Neuronal stem cell (in vitro differentiated cells): ENCODE data around the gene SARDH.

Source experiments
- DNase-seq: peaks from one replicate; pipeline ENCODE4 v3.0.0-alpha.2; 2013; ENCODE audit warnings: low spot score
- H2AFZ ChIP-seq: one replicate; pipeline ENCODE4 v1.6.1; 2013; ENCODE audit warnings: mild to moderate bottlenecking, low read length, inconsistent platforms
- H2AK5ac ChIP-seq: 2 replicates; pipeline ENCODE4 v1.6.1; 2013; ENCODE audit warnings: low read depth, mild to moderate bottlenecking, inconsistent platforms, low read length, moderate library complexity, mixed read lengths
- H2BK120ac ChIP-seq: 2 replicates; pipeline ENCODE4 v1.6.1; 2013; ENCODE audit warnings: low read depth, mild to moderate bottlenecking, inconsistent platforms, low read length, moderate library complexity, mixed read lengths
- H2BK12ac ChIP-seq: one replicate; pipeline ENCODE4 v1.6.1; 2013; ENCODE audit warnings: low read length, inconsistent platforms
- H2BK15ac ChIP-seq: 2 replicates; pipeline ENCODE4 v1.6.1; 2013; ENCODE audit warnings: mild to moderate bottlenecking, low read length, inconsistent platforms, mixed read lengths
- H2BK5ac ChIP-seq: one replicate; pipeline ENCODE4 v1.6.1; 2013; ENCODE audit warnings: inconsistent platforms, mild to moderate bottlenecking, low read length, moderate library complexity
- H3K14ac ChIP-seq: one replicate; pipeline ENCODE4 v1.6.1; 2013; ENCODE audit warnings: low read length, inconsistent platforms
- H3K18ac ChIP-seq: 2 replicates; pipeline ENCODE4 v1.6.1; 2013; ENCODE audit warnings: low read length, inconsistent platforms
- H3K23ac ChIP-seq: 2 replicates; pipeline ENCODE4 v1.6.1; 2013; ENCODE audit warnings: low read depth, mild to moderate bottlenecking, mixed read lengths, low read length, inconsistent platforms; ENCODE audit not compliant: poor library complexity
- H3K27ac ChIP-seq: replicated peaks from 3 replicates; pipeline ENCODE4 v1.5.1; 2013; ENCODE audit warnings: low read length, inconsistent platforms
- H3K27me3 ChIP-seq, 3 experiments: 2 replicates each; pipeline ENCODE4 v1.6.1; 2013; ENCODE audit warnings: low read length in 3 of 3, mild to moderate bottlenecking in 2 of 3, inconsistent platforms in 1 of 3, low read depth in 1 of 3, mixed read lengths in 1 of 3, moderate library complexity in 1 of 3; ENCODE audit not compliant: control insufficient read depth in 3 of 3, insufficient read depth in 3 of 3
- H3K36me3 ChIP-seq, 2 donors: replicated peaks in 1 of 2; 2 replicates each; pipeline ENCODE4 v1.6.1; 2013; ENCODE audit warnings: low read length in 2 of 2; ENCODE audit not compliant: control insufficient read depth in 2 of 2, insufficient read depth in 2 of 2
- H3K4ac ChIP-seq: 2 replicates; pipeline ENCODE4 v1.6.1; 2013; ENCODE audit warnings: inconsistent platforms, mild to moderate bottlenecking, low read length, moderate library complexity
- H3K4me1 ChIP-seq, 2 donors: 1 replicate in 1 of 2; 2 replicates in 1 of 2; pipeline ENCODE4 v1.6.1; 2013; ENCODE audit warnings: low read length in 2 of 2, low read depth in 1 of 2; ENCODE audit not compliant: control insufficient read depth in 2 of 2, insufficient read depth in 1 of 2
- H3K4me2 ChIP-seq: one replicate; pipeline ENCODE4 v1.6.1; 2013; ENCODE audit warnings: mild to moderate bottlenecking, low read length, inconsistent platforms; ENCODE audit not compliant: insufficient read depth, poor library complexity, severe bottlenecking
- H3K4me3 ChIP-seq, 2 donors: 2 replicates each; pipeline ENCODE4 v1.5.1; 2013; ENCODE audit warnings: low read length in 2 of 2, mild to moderate bottlenecking in 2 of 2, inconsistent platforms in 1 of 2, moderate library complexity in 1 of 2
- H3K79me1 ChIP-seq: one replicate; pipeline ENCODE4 v1.6.1; 2013; ENCODE audit warnings: low read depth, mild to moderate bottlenecking, inconsistent platforms, low read length, moderate library complexity
- H3K9ac ChIP-seq: one replicate; pipeline ENCODE4 v1.6.1; 2013; ENCODE audit warnings: mild to moderate bottlenecking, low read depth, low read length, inconsistent platforms; ENCODE audit not compliant: poor library complexity
- H3K9me3 ChIP-seq, 2 donors: replicated peaks in 1 of 2; 2 replicates each; pipeline versions ENCODE3 to v1.6.1; 2013; ENCODE audit warnings: low read length in 2 of 2, mild to moderate bottlenecking in 2 of 2, inconsistent platforms in 1 of 2, low read depth in 1 of 2, mixed read lengths in 1 of 2, moderate library complexity in 1 of 2; ENCODE audit not compliant: control insufficient read depth in 2 of 2, insufficient read depth in 1 of 2
- H4K8ac ChIP-seq: one replicate; pipeline ENCODE4 v1.6.1; 2013; ENCODE audit warnings: low read depth, mild to moderate bottlenecking, inconsistent platforms, low read length, moderate library complexity
- H4K91ac ChIP-seq: one replicate; pipeline ENCODE4 v1.6.1; 2013; ENCODE audit warnings: low read length, low read depth, mild to moderate bottlenecking, inconsistent platforms; ENCODE audit not compliant: poor library complexity
- WGBS, 2 donors: extraction: QIAGEN DNeasy Blood & Tissue Kit; methylation state at CpG; one replicate each; pipeline ENCODE4 v1.1.7; 2013; ENCODE audit warnings: missing lambda C conversion rate in 2 of 2, mixed read lengths in 1 of 2; ENCODE audit not compliant: insufficient read length in 2 of 2, insufficient replicate concordance in 1 of 2; ENCODE audit errors: extremely low coverage in 2 of 2; 5-methylcytosine and 5-hydroxymethylcytosine counted together

SARDH gene

DNA sequence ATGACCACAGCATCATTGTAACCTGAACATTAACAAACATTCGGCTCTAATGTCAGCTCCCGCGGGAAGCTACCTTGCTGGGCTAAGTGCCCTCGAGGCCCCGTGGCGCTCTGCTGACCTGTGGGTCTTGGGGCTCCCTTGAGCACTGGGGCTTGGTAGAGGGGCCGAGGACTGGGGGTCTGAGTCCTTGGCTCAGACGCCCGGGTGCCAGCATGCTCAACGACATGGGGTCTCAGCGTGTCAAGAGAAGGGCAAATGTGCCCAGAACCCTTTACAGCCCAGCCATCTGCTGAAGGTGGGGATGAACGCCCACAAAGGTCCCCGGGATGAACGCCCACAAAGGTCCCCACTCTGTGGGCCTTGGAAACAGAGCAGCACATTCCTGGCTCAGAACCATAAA is 39.7 kb upstream of the SARDH start:
- Histone ChIP-seq H3K4me1 (peaks cover 3 to 5% of the 10 kb centered on the region in 2 donors), H4K91ac (no peak overlapping the region), H3K14ac (no peak overlapping the region), H3K79me1 (no peaks in the 10 kb centered on the region), H2AK5ac (no peak overlapping the region), H3K4me3 (no peak overlapping the region), H3K18ac (no peak overlapping the region), H3K36me3 (peaks cover 36 to 90% of the 10 kb centered on the region in 2 donors), H2BK12ac (no peak overlapping the region), H2BK15ac (no peak overlapping the region), H3K4ac (no peak overlapping the region), H3K9ac (no peak overlapping the region), H4K8ac (no peak overlapping the region), H3K9me3 (peaks cover 0 to 13% of the 10 kb centered on the region in 2 donors), H3K27me3 (no peaks in the 10 kb centered on the region), H2BK120ac (no peak overlapping the region), H2AFZ (no peak overlapping the region), H3K4me2 (no peak overlapping the region), H2BK5ac (no peak overlapping the region), H3K27ac (no peak overlapping the region), H3K23ac (no peak overlapping the region)
- WGBS, 2 donors, result no CpG with 5 or more reads among the region's 14 CpGs
- no peak for DNase-seq

DNA sequence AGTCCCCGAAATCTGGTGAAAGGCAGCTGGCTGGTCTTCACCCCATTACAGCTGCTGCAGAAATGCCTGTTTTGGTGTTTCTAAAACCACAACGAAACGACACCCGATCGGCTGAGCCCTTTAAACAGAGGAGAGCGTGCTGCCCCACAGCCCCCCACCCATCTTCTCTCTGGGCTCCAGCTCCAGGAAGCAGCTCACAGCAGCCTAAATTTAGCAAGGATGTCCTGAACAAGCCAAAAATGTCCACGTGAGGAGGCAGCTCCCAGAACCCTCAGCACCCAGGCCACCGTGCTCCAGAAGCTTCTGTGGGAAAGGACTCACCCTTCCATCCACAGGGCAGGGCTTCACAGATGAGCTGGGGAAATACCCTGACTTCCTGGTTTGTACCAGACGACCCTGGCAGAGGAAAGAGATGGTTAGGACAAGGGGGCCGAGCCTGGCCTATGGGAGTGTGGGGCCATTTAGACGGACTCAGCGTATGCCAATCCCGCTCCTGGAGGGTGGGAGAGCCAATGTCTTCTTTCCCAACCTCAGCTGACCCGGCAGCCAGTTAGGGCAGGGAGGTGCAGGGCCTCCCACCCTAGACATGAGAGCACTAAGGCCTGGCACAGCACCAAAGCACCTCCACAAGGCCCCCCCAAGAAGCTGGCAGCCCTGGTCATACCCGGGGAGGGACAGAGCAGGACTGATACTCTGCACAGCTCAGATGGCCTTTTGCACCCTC is 39.1 kb upstream of the SARDH start:
- no peak overlapping the region for H4K8ac ChIP-seq
- H2BK15ac ChIP-seq, result no peak overlapping the region
- H4K91ac ChIP-seq, result no peak overlapping the region
- H3K14ac ChIP-seq, result no peak overlapping the region
- no peak overlapping the region for H3K23ac ChIP-seq
- H3K4ac ChIP-seq, result no peak overlapping the region
- H3K27me3 ChIP-seq, result no peaks in the 10 kb centered on the region
- peaks cover 3 to 5% of the 10 kb centered on the region in 2 donors for H3K4me1 ChIP-seq
- H3K79me1 ChIP-seq, result no peaks in the 10 kb centered on the region
- H3K18ac ChIP-seq, result no peak overlapping the region
- no peak for DNase-seq
- H2BK5ac ChIP-seq, result no peak overlapping the region
- H3K36me3 ChIP-seq, result peaks cover 35 to 94% of the 10 kb centered on the region in 2 donors
- H3K27ac ChIP-seq, result no peak overlapping the region
- no peak overlapping the region for H2BK120ac ChIP-seq
- WGBS, 2 donors, result no CpG with 5 or more reads among the region's 15 CpGs
- H3K9ac ChIP-seq, result no peak overlapping the region
- H3K4me2 ChIP-seq, result no peak overlapping the region
- H2BK12ac ChIP-seq, result no peak overlapping the region
- H2AK5ac ChIP-seq, result no peak overlapping the region
- no peak overlapping the region for H3K4me3 ChIP-seq
- peaks cover 0 to 13% of the 10 kb centered on the region in 2 donors for H3K9me3 ChIP-seq
- H2AFZ ChIP-seq, result no peak overlapping the region

DNA sequence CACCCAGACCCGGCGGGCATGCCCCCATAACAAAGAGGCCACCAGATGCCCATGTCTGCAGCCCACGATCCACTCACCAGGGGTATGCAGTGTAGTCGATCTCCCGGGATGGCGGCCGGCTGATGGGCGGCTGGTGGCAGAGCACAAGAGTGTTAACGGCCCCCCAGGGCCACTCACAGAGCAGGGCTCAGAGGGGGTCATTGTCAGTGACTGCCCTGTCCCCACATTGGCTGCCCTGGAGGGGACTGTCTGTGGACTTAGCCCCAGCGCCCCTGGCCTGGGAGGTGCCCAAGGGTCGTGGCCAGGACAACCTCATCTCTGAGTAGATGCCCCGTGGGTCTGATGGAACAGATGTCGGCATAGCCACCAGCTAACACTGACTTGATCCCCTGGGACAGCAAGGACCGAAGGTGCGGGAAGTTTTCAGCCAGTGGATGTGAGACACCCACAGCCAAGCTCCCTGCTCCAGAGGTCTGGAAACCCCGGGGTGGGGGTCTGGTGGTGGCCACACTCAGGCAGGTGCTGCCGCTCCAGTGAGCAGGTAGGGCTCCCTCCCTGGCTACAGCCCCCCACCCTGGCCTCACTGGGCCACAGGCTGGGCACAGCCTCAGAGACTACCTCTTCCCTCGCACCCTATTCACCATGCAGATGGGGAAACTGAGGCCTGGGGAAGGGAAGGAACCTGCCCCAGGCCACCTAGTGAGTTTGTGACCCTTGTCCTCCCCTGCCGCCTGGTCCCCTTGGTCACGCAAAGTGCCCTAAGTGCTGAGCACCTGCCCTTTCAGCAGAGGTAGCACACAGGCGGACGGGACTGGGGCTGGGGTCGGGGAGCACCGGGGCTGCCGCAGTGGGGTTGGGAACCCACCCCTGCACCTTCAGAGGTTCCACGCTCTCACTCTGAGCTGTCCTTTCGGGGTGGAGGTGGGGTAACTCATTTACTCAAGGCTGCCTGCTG is 38.1 kb upstream of the SARDH start:
- H3K9ac ChIP-seq, result peak overlapping the region; percentile 30
- no peak overlapping the region for H2BK120ac ChIP-seq
- no CpG with 5 or more reads among the region's 27 CpGs for WGBS, 2 donors
- no peak overlapping the region for H2BK5ac ChIP-seq
- no peak overlapping the region for H3K14ac ChIP-seq
- H2BK15ac ChIP-seq, result no peak overlapping the region
- no peak overlapping the region for H2AK5ac ChIP-seq
- H3K79me1 ChIP-seq, result no peaks in the 10 kb centered on the region
- no peak overlapping the region for H3K4me3 ChIP-seq
- H3K27me3 ChIP-seq, result no peaks in the 10 kb centered on the region
- no peak overlapping the region for H3K4ac ChIP-seq
- no peak overlapping the region for H2AFZ ChIP-seq
- no peak overlapping the region for H4K91ac ChIP-seq
- H3K23ac ChIP-seq, result peak overlapping the region; percentile 61
- no peak overlapping the region for H2BK12ac ChIP-seq
- no peak overlapping the region for H4K8ac ChIP-seq
- no peak for DNase-seq
- H3K9me3 ChIP-seq, result peaks cover 0 to 13% of the 10 kb centered on the region in 2 donors
- peaks cover 3 to 5% of the 10 kb centered on the region in 2 donors for H3K4me1 ChIP-seq
- no peak overlapping the region for H3K27ac ChIP-seq
- H3K4me2 ChIP-seq, result no peak overlapping the region
- H3K36me3 ChIP-seq, result peaks cover 35 to 98% of the 10 kb centered on the region in 2 donors
- no peak overlapping the region for H3K18ac ChIP-seq

DNA sequence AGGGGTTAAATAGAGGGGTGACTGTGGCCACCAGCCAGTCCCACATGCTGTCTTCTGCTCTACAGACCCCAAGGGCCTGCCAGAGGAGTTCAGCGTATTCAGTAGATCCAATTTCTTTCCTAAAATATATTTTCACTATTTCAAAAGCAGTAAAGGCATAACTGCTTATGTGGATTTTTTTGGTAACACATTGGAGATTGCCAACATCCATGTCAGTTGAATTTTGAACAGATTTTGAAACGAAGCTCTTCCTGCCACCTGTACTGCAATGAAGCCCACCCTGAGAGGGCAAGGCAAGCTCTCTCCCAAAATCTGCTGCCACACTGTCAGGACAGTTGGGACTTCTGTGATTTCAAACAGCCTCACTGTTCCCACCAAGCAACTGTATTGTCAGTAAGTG is 37.1 kb upstream of the SARDH start:
- Histone ChIP-seq H3K4me2 (no peak overlapping the region), H4K91ac (no peak overlapping the region), H2BK5ac (no peak overlapping the region), H3K27ac (no peak overlapping the region), H2BK120ac (no peak overlapping the region), H3K4me3 (no peak overlapping the region), H3K18ac (no peak overlapping the region), H3K9ac (no peak overlapping the region), H3K4ac (no peak overlapping the region), H2AK5ac (no peak overlapping the region), H3K4me1 (peaks cover 0 to 3% of the 10 kb centered on the region in 2 donors), H3K36me3 (peaks cover 34 to 96% of the 10 kb centered on the region in 2 donors), H3K27me3 (no peaks in the 10 kb centered on the region), H2BK12ac (no peak overlapping the region), H3K14ac (no peak overlapping the region), H4K8ac (no peak overlapping the region), H3K79me1 (no peaks in the 10 kb centered on the region), H3K9me3 (peaks cover 0 to 9% of the 10 kb centered on the region in 2 donors), H2BK15ac (no peak overlapping the region), H3K23ac (no peak overlapping the region), H2AFZ (no peak overlapping the region)
- no peak for DNase-seq
- WGBS, 2 donors, result no CpG with 5 or more reads among the region's 2 CpGs
